RWPE1 (cell line): ENCODE results near the gene ASIP.

Experiments
- CTCF ChIA-PET: fragments of 350-600 bp; sonication (Branson Sonifier 250); formaldehyde crosslinking; extraction: SDS; loops from one replicate; lab custom pipeline; 2021; lab: Yijun Ruan, JAX
- POLR2A ChIA-PET: fragments of 400-600 bp; formaldehyde crosslinking; extraction: SDS; loops from one replicate; lab custom pipeline; 2020; ENCODE audit warnings: antibody characterized with exemption; ENCODE audit not compliant: low non-redundant PET; lab: Yijun Ruan, JAX
- DNase-seq: peaks from one replicate; pipeline ENCODE4 v3.0.0; 2012; ENCODE audit warnings: low spot score
- H3K27ac ChIP-seq: fragments of 450-650 bp; 2 replicates; pipeline ENCODE4 v1.5.1; 2017
- TF ChIP-seq, protein P1 (sequence below): fragments of 450-650 bp; conservative IDR thresholded peaks from 2 replicates; pipeline ENCODE4 v1.5.1; 2017; ENCODE audit warnings: low read depth, mild to moderate bottlenecking

The ASIP gene

DNA sequence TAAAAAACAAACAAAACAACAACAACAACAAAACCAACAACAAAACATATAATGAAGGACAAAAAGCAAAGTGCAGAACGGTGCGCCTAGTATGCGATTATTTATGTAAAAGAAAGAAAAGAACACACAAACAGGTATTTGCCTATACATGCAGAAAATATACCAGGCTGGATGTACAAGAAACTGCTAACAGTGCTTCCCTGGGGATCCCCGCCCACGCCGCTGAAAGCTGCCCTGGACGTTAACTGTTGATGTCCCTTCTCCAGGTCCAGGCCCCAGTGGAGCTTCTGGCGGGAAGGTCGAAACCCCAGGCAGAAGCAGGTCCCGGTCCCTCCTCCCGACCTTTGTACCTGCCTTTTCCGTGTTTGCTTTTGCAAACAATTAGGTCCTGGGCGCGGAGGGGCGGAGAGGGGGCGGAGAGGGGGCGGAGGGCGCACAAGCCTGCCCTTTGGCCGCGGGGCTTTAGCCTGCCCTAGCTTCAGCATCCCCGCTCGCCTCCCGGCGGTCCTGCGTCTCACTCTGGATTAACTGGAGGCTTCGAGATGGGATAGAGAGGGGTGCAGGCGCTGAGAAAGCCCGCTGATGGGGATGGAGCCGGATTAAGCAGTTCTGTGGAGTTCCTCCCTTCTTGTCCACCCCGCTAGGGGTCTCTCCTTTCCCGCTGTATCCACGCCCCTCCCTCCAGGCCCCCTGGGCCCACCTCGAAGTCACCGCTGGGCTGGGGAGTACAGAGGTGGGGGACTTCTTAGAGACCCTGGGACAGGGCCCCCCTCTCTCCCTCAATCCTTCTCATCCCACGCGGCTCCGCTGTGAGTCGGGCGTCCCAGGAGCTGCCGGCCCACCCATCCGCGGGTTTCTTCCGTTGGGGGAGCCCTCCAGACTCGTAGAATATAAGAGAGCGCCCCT is 70.1 kb downstream of the ASIP start:
- DNase-seq: no peak

DNA sequence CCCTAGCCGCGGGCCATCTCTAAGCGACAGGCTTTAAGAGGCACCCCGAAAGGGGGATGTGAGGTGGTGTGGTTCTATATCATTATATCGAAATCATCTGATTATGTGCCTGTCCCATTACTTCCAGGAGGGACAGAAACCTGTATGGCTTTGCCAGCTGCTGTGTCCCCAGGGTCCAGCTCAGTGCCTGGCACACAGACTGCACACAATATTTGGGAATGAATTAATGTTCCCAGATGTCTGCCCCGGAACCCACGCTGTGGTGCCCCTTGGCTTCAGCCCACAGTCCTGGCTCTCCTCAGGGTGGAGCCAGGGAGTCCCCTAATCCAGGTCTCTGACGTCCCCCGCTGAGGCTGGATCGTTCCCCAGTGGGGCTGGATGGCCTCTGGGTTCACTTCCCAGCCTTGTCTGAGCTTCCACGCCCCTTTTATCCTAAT is 70.8 kb downstream of the ASIP start:
- no peak for DNase-seq
- ChIA-PET CTCF (interaction anchor here (0.5 to 3.2 kb wide), 80 partner anchors 9 to 905 kb away, joined by 3 to 58 read pairs (median 6); partner anchors contain the start of genes AHCY, DYNLRB1, ITCH and MAP1LC3A), POLR2A (interaction anchor here (1.4 kb wide), 1 partner anchor 51 kb away, joined by 4 read pairs; the partner anchor contains the start of gene ITCH)
- H3K27ac ChIP-seq: no peak overlapping the region
- TF ChIP-seq, protein P1, sequence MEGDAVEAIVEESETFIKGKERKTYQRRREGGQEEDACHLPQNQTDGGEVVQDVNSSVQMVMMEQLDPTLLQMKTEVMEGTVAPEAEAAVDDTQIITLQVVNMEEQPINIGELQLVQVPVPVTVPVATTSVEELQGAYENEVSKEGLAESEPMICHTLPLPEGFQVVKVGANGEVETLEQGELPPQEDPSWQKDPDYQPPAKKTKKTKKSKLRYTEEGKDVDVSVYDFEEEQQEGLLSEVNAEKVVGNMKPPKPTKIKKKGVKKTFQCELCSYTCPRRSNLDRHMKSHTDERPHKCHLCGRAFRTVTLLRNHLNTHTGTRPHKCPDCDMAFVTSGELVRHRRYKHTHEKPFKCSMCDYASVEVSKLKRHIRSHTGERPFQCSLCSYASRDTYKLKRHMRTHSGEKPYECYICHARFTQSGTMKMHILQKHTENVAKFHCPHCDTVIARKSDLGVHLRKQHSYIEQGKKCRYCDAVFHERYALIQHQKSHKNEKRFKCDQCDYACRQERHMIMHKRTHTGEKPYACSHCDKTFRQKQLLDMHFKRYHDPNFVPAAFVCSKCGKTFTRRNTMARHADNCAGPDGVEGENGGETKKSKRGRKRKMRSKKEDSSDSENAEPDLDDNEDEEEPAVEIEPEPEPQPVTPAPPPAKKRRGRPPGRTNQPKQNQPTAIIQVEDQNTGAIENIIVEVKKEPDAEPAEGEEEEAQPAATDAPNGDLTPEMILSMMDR: no peak

More for the DNA sequence above, 70.1 kb downstream of the ASIP start:
- H3K27ac ChIP-seq: no peak overlapping the region
- CTCF ChIA-PET: interaction anchor here (0.6 to 2.9 kb wide), 26 partner anchors 12 to 402 kb away, joined by 3 to 58 read pairs (median 11); no protein-coding TSS in a partner anchor
- POLR2A ChIA-PET: no interaction called here
- TF ChIP-seq, protein P1: no peak

DNA sequence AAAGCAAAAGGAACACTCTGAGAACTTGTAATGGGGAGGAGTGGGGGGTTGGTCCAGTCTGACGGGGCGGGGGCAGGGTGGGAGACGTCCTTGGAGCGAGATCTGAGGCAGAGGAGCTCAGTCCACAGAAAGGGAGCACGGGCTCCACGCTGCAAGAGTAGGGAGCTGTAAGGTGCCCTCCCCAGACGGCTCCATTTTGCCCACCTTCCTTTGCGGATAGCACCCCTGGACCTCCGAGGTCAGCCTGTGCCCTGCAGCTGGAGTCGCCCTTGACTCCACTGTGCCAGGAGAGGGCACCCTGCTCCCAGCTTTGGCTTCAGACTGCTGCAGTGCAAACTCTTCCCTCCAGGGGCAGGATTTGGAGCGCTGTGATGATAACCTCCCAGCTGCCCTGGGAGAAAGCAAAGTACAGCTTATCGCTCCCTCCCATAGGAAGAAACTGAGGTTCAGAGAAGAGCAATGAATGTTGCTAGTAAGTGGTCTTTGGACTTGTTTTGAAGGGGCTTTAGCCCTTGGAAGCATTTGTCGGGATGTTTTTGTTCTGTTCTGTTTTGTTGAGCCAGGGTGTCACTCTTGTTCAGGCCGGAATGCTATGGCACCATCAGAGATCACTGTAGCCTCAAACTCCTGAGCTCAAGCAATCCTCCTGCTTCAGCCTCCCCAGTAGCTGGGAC is 71.5 kb downstream of the ASIP start:
- peak; percentile 93 for DNase-seq
- CTCF ChIA-PET: interaction anchor here (0.5 to 3.2 kb wide), 91 partner anchors 9 to 1307 kb away, joined by 3 to 58 read pairs (median 5); partner anchors contain the start of genes AHCY, DYNLRB1, ITCH and MAP1LC3A
- POLR2A ChIA-PET: interaction anchor here (0.8 to 1.4 kb wide), 3 partner anchors 51 to 202 kb away, joined by 3 to 10 read pairs (median 4); partner anchors contain the start of gene ITCH
- TF ChIP-seq, protein P1: peak; percentile 100
- peak overlapping the region; percentile 0; the same call in 1 of the 2 replicates for H3K27ac ChIP-seq

DNA sequence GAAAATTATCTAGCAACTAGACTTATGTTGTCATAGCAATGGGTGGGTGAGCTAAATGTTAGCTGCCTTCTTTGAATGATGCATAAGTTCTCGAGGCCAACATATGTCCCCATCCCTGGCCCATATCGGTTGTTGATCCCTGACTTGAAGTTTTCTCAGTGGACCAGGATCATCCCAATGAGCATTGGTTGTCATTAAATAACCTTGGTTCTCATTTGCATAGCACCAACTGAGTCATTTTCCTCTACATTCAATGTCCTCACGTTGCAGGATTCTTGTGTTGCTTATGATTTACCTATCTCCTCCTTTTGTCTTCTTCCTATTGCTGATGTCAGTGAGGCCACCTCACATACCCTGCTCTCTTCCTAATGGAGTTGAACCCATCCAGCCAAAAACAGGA is 74.0 kb downstream of the ASIP start:
- DNase-seq: no peak
- ChIA-PET CTCF (interaction anchor here (0.6 to 3.2 kb wide), 5 partner anchors 26 to 90 kb away, joined by 3 to 44 read pairs (median 3); partner anchors contain the start of gene ITCH), POLR2A (interaction anchor here (0.7 kb wide), 1 partner anchor 104 kb away, joined by 3 read pairs; no protein-coding TSS in a partner anchor)
- TF ChIP-seq, protein P1: no peak
- H3K27ac ChIP-seq: peak overlapping the region; percentile 87

DNA sequence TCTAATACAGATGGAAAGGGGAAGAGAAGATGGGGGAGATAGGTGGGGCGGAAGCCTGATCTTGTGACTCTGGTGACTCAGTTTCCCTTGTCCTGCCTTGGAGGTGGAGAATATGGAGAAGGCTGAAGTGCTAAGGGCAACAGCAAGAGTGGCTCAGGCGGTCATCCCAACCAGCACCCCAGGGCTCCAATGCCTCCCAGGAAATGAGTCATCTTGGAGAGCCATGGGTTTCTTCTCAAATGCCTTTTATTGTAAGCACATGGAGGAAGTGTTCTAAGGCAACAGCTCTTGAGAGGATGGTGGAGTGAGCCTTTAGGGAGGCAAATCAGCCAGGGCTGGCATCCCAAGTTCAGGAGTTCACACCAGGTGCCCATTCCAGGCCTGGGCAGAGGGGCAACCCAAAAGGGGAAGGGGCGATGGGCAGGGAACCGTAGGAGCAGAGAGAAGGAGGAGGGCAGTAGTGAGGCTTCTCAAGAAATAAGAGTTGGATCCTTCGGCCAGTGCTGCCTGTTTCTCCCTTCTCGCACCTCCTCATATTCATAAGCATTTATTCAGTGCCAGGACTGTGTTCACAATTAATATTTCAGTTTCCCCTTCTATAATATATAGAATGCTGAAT is 75.1 kb downstream of the ASIP start:
- CTCF ChIA-PET: no interaction called here
- TF ChIP-seq, protein P1: no peak
- POLR2A ChIA-PET: interaction anchor here (1.0 kb wide), 1 partner anchor 47 kb away, joined by 3 read pairs; the partner anchor contains the start of gene ITCH
- peak; percentile 84 for DNase-seq
- peak overlapping the region; percentile 65 for H3K27ac ChIP-seq
